Vagina (tissue), 2 donors: ENCODE results near the gene SMARCAL1.

Source experiments
- CTCF ChIP-seq, 3 experiments: fragments of 450-650 bp in 2 of 3; fragments of 200-600 bp in 1 of 3; sonication (generic) in 1 of 3; IDR thresholded peaks; one replicate each; pipeline ENCODE4 v1.5.1; 2017 to 2019; ENCODE audit warnings: antibody characterized with exemption in 3 of 3, mild to moderate bottlenecking in 2 of 3, moderate library complexity in 2 of 3
- POLR2A ChIP-seq, 2 donors: fragments of 450-650 bp; IDR thresholded peaks; one replicate each; pipeline ENCODE4 v1.6.1; 2017; ENCODE audit warnings: antibody characterized with exemption in 2 of 2, mild to moderate bottlenecking in 2 of 2, moderate library complexity in 2 of 2
- POLR2AphosphoS5 ChIP-seq, 2 donors: sonication (generic); formaldehyde crosslinking; IDR thresholded peaks; one replicate each; pipeline ENCODE4 v1.9.0; 2017; ENCODE audit warnings: antibody characterized with exemption in 2 of 2, mild to moderate bottlenecking in 2 of 2, low read depth in 1 of 2; ENCODE audit not compliant: insufficient read depth in 1 of 2

- no peak for TF ChIP-seq CTCF (IDR thresholded peaks at IDR 0.05)
- no peak for TF ChIP-seq POLR2AphosphoS5 (IDR thresholded peaks at IDR 0.05; ENCODE audit: insufficient read depth in 1 of 2, low read depth in 1 of 2)
- TF ChIP-seq POLR2A (IDR thresholded peaks at IDR 0.05), result no peak
These were observed 85.2 kb downstream of the SMARCAL1 start for GRCh38 chr2:216497382-216498069.
